H1 (cell line): ENCODE results near the gene IL20RB. TPM values are rescaled to one million over a fixed set of nuclear protein-coding genes. Genes with fewer than 3 reads are reported as not detected.
"Not testable (repeated sequence)": the region's sequence is repeated elsewhere in the genome, so short reads cannot be mapped to it uniquely, and the experiment has no call there.

Source experiments
- CTCF ChIA-PET: fragments of 300-600 bp; sonication (Branson Sonifier 250); formaldehyde crosslinking; loops from one replicate; lab custom pipeline; 2021; ENCODE audit not compliant: partially characterized antibody; lab: Charles Lee
- POLR2A ChIA-PET: fragments of 300-600 bp; sonication (Branson Sonifier 250); formaldehyde crosslinking; loops from one replicate; lab custom pipeline; 2021; ENCODE audit warnings: inconsistent platforms; ENCODE audit not compliant: partially characterized antibody; lab: Charles Lee
- DNase-seq, 2 experiments: peaks; one replicate each; pipeline versions ENCODE4 v3.0.0 to v3.0.0-alpha.2; 2010 to 2022; ENCODE audit warnings: low spot score in 2 of 2, low read depth in 1 of 2, mixed read lengths in 1 of 2
- FAIRE-seq: peaks from 2 replicates; lab custom pipeline; 2011; peaks lifted over from hg19 to GRCh38; lab: Jason Lieb, UNC
- H2AFZ ChIP-seq: 2 replicates; pipeline ENCODE4 v1.8.1; 2012; ENCODE audit warnings: low read length, inconsistent platforms
- H2AK5ac ChIP-seq: 2 replicates; pipeline ENCODE4 v1.6.1; 2013; ENCODE audit warnings: low read depth, low read length
- H2BK120ac ChIP-seq: replicated peaks from 2 replicates; pipeline ENCODE3; 2013; ENCODE audit warnings: low read depth, low read length, inconsistent platforms
- H2BK12ac ChIP-seq: 2 replicates; pipeline ENCODE4 v1.6.1; 2013; ENCODE audit warnings: low read depth, low read length
- H2BK15ac ChIP-seq: 2 replicates; pipeline ENCODE4 v1.6.1; 2013; ENCODE audit warnings: low read length
- H2BK20ac ChIP-seq: 2 replicates; pipeline ENCODE4 v1.6.1; 2013; ENCODE audit warnings: low read length
- H2BK5ac ChIP-seq: 2 replicates; pipeline ENCODE4 v1.6.1; 2013; ENCODE audit warnings: low read depth, low read length
- H3K14ac ChIP-seq: 2 replicates; pipeline ENCODE4 v1.6.1; 2013; ENCODE audit warnings: inconsistent platforms; ENCODE audit not compliant: insufficient read length
- H3K18ac ChIP-seq: 2 replicates; pipeline ENCODE4 v1.6.1; 2013; ENCODE audit warnings: low read length; ENCODE audit errors: extremely low read depth
- H3K23ac ChIP-seq: 2 replicates; pipeline ENCODE4 v1.6.1; 2013; ENCODE audit warnings: inconsistent platforms; ENCODE audit not compliant: insufficient read length
- H3K23me2 ChIP-seq: 2 replicates; pipeline ENCODE4 v1.6.1; 2013; ENCODE audit warnings: low read depth, low read length
- H3K27ac ChIP-seq: 2 replicates; pipeline ENCODE4 v1.6.1; 2011; ENCODE audit warnings: low read depth, low read length, inconsistent platforms
- H3K27me3 ChIP-seq, 4 experiments: replicated peaks in 1 of 4; 1 replicate in 1 of 4; 2 replicates in 3 of 4; pipeline versions ENCODE4 v1.6.1 to v1.8.1; 2011 to 2013; ENCODE audit warnings: low read length in 3 of 4, mild to moderate bottlenecking in 3 of 4, inconsistent platforms in 2 of 4, mixed read lengths in 2 of 4, moderate library complexity in 1 of 4; ENCODE audit not compliant: control insufficient read depth in 3 of 4, insufficient read depth in 3 of 4; ENCODE audit errors: extremely low read depth in 1 of 4
- H3K36me3 ChIP-seq, 4 experiments: 2 replicates each; pipeline versions ENCODE4 v1.6.1 to v1.8.1; 2011 to 2013; ENCODE audit warnings: mild to moderate bottlenecking in 4 of 4, low read length in 3 of 4, moderate library complexity in 2 of 4, control low read depth in 1 of 4, inconsistent platforms in 1 of 4; ENCODE audit not compliant: insufficient read depth in 4 of 4, control insufficient read depth in 2 of 4
- H3K4ac ChIP-seq: replicated peaks from 2 replicates; pipeline ENCODE3; 2013; ENCODE audit warnings: low read length, low read depth, mixed read lengths, inconsistent platforms; ENCODE audit not compliant: insufficient read length
- H3K4me1 ChIP-seq, 4 experiments: replicated peaks in 1 of 4; 1 replicate in 1 of 4; 2 replicates in 3 of 4; pipeline versions ENCODE4 v1.6.1 to v1.8.1; 2011 to 2013; ENCODE audit warnings: low read length in 3 of 4, inconsistent platforms in 2 of 4, mixed read lengths in 1 of 4; ENCODE audit not compliant: insufficient read depth in 4 of 4, control insufficient read depth in 3 of 4
- H3K4me2 ChIP-seq, 2 experiments: 2 replicates each; pipeline versions ENCODE4 v1.6.1 to v1.8.1; 2011 to 2013; ENCODE audit warnings: low read depth in 2 of 2, low read length in 2 of 2, control low read depth in 1 of 2, inconsistent platforms in 1 of 2, mild to moderate bottlenecking in 1 of 2; ENCODE audit not compliant: insufficient read depth in 1 of 2
- H3K4me3 ChIP-seq, 4 experiments: fragments of 200-600, 300-600 bp in 1 of 4; sonication (generic), shearing (Covaris generic), sonication (Bioruptor Twin) in 1 of 4; 2 replicates each; pipeline versions ENCODE4 v1.5.1 to v1.8.1; 2011 to 2016; ENCODE audit warnings: low read length in 4 of 4, low read depth in 3 of 4, control low read depth in 2 of 4, inconsistent platforms in 2 of 4, mild to moderate bottlenecking in 2 of 4, mixed read lengths in 1 of 4, moderate library complexity in 1 of 4; ENCODE audit not compliant: insufficient read depth in 2 of 4; ENCODE audit errors: extremely low read depth in 1 of 4
- H3K56ac ChIP-seq: replicated peaks from 2 replicates; pipeline ENCODE3; 2013; ENCODE audit warnings: low read depth, mild to moderate bottlenecking, mixed read lengths, low read length, inconsistent platforms; ENCODE audit not compliant: insufficient read length
- H3K79me1 ChIP-seq: 2 replicates; pipeline ENCODE4 v1.6.1; 2013; ENCODE audit warnings: low read depth, low read length, control low read depth
- H3K79me2 ChIP-seq, 2 experiments: 2 replicates each; pipeline versions ENCODE4 v1.6.1 to v1.8.1; 2012 to 2013; ENCODE audit warnings: low read length in 2 of 2, mild to moderate bottlenecking in 2 of 2, inconsistent platforms in 1 of 2; ENCODE audit not compliant: insufficient read depth in 2 of 2, control insufficient read depth in 1 of 2
- H3K9ac ChIP-seq, 4 experiments: replicated peaks in 1 of 4; 1 replicate in 1 of 4; 2 replicates in 3 of 4; pipeline versions ENCODE4 v1.6.1 to v1.8.1; 2011 to 2013; ENCODE audit warnings: low read depth in 3 of 4, low read length in 3 of 4, control low read depth in 2 of 4, mild to moderate bottlenecking in 2 of 4, moderate library complexity in 2 of 4, inconsistent platforms in 1 of 4; ENCODE audit errors: extremely low read depth in 1 of 4
- H3K9me3 ChIP-seq, 2 experiments: 2 replicates each; pipeline versions ENCODE4 v1.6.1 to v1.8.1; 2012 to 2013; ENCODE audit warnings: mild to moderate bottlenecking in 2 of 2, moderate library complexity in 2 of 2, control low read depth in 1 of 2, inconsistent platforms in 1 of 2, low read depth in 1 of 2, low read length in 1 of 2, mixed read lengths in 1 of 2; ENCODE audit not compliant: insufficient read depth in 2 of 2
- H4K20me1 ChIP-seq, 2 experiments: replicated peaks in 1 of 2; 2 replicates each; pipeline versions ENCODE3 to v1.8.1; 2011 to 2013; ENCODE audit warnings: inconsistent platforms in 2 of 2, low read length in 2 of 2, mild to moderate bottlenecking in 1 of 2; ENCODE audit not compliant: insufficient read depth in 2 of 2, control insufficient read depth in 1 of 2
- H4K5ac ChIP-seq: 2 replicates; pipeline ENCODE4 v1.6.1; 2013; ENCODE audit warnings: low read length, low read depth, mixed read lengths, inconsistent platforms; ENCODE audit not compliant: insufficient read length
- H4K8ac ChIP-seq: 2 replicates; pipeline ENCODE4 v1.8.0; 2013; ENCODE audit warnings: mild to moderate bottlenecking, moderate library complexity, low read length, inconsistent platforms; ENCODE audit not compliant: insufficient read depth; ENCODE audit errors: extremely low read depth
- H4K91ac ChIP-seq: replicated peaks from 2 replicates; pipeline ENCODE3; 2013; ENCODE audit warnings: low read length, mixed read lengths, inconsistent platforms; ENCODE audit not compliant: insufficient read length
- WGBS, 2 experiments: shearing (Covaris generic) in 1 of 2; methylation state at CpG; one replicate each; pipeline versions ENCODE4 v1.1.6 to v1.1.7; 2013 to 2015; ENCODE audit warnings: low lambda C conversion rate in 2 of 2, mixed read lengths in 2 of 2, inconsistent platforms in 1 of 2, low coverage in 1 of 2, missing lambda C conversion rate in 1 of 2; ENCODE audit not compliant: insufficient replicate concordance in 2 of 2, insufficient coverage in 1 of 2, insufficient read length in 1 of 2; ENCODE audit errors: extremely low coverage in 1 of 2, missing lambda C conversion rate in 1 of 2; 5-methylcytosine and 5-hydroxymethylcytosine counted together
- polyA plus RNA-seq, 7 experiments: library from polyadenylated mRNA; depleted of rRNA in 3 of 7; stranded (reverse) in 5 of 7; unstranded in 2 of 7; fragments of >200 nt in 5 of 7; fragments of 200-250 nt in 2 of 7; gene quantifications; 1 replicate in 5 of 7; 2 replicates in 1 of 7; 4 replicates in 1 of 7; pipeline versions ENCODE4 v1.2.1 to v1.2.3, GENCODE V29; 2011 to 2013; ENCODE audit warnings: missing spikeins in 2 of 7, mixed read lengths in 2 of 7
- total RNA-seq: library from RNA; stranded (reverse); fragmentation: NEBNext Ultra II Directional; extraction: Animal tissue kit (Norgen Biotek cat#: 25700); gene quantifications from 2 replicates; pipeline ENCODE4 v1.2.1, GENCODE V29; 2021

Gene IL20RB
- total and polyA plus RNA-seq, 2 of the 8 experiments (the other 6 are each of a cell fraction or from before 2014, with no cell fraction given), result 1.6 to 1.8 TPM

GRCh38 chr3:136987398-136987980 lies 29.7 kb downstream of the IL20RB start:
- H3K4me3 ChIP-seq, H4K8ac ChIP-seq, H2AFZ ChIP-seq, H3K36me3 ChIP-seq, H3K4me1 ChIP-seq, H3K14ac ChIP-seq, H3K27me3 ChIP-seq, H3K23me2 ChIP-seq, FAIRE-seq, POLR2A ChIA-PET, H4K5ac ChIP-seq, H3K27ac ChIP-seq, H3K4ac ChIP-seq, H4K91ac ChIP-seq, H3K4me2 ChIP-seq, CTCF ChIA-PET, H3K56ac ChIP-seq, H3K79me2 ChIP-seq, H2BK120ac ChIP-seq, H4K20me1 ChIP-seq, H2BK15ac ChIP-seq, H2BK20ac ChIP-seq, H3K9ac ChIP-seq, H2AK5ac ChIP-seq, H2BK12ac ChIP-seq, H3K23ac ChIP-seq, H3K18ac ChIP-seq, H2BK5ac ChIP-seq, H3K79me1 ChIP-seq, DNase-seq: not testable (repeated sequence)
- H3K9me3 ChIP-seq, result peaks cover 5 to 12% of the 10 kb centered on the region in 2 experiments; a peak in 3 of 4 replicates
- 94% methylated on average over 19 of the region's 39 CpGs; no CpG with 5 or more reads in 1 of the 2 experiments for WGBS, 2 experiments
